Endothelial cell of umbilical vein (primary cell): Measurements from ENCODE around the gene AQP7. TPM values are rescaled to one million over a fixed set of nuclear protein-coding genes. Genes with fewer than 3 reads are reported as not detected.

ENCODE experiments used
- BruUV-seq: library from RNA; stranded (reverse); fragments of 400-500 nt; replicated peaks from 2 replicates; lab custom pipeline; 2021; lab: Mats Ljungman, UMichigan
- CTCF ChIA-PET: fragments of 300-600, 350-600 bp; sonication (Branson Sonifier 250); formaldehyde crosslinking; loops from one replicate; lab custom pipeline; 2021; ENCODE audit warnings: antibody characterized with exemption, inconsistent platforms; lab: Charles Lee
- POLR2A ChIA-PET: fragments of 300-600, 350-600 bp; sonication (Branson Sonifier 250); formaldehyde crosslinking; loops from one replicate; lab custom pipeline; 2021; ENCODE audit warnings: antibody characterized with exemption, inconsistent platforms; lab: Charles Lee
- DNase-seq: peaks from one replicate; pipeline ENCODE4 v3.0.0-alpha.2; 2011; ENCODE audit warnings: low read depth, low spot score
- FAIRE-seq: peaks from 2 replicates; lab custom pipeline; 2011; peaks lifted over from hg19 to GRCh38; lab: Jason Lieb, UNC
- H2AFZ ChIP-seq: 2 replicates; pipeline ENCODE4 v1.6.0; 2012; ENCODE audit warnings: low read depth, low read length, control low read depth, inconsistent platforms
- H3K27ac ChIP-seq: 2 replicates; pipeline ENCODE4 v1.5.1; 2011; ENCODE audit warnings: low read depth, mild to moderate bottlenecking, control low read depth, low read length, moderate library complexity; ENCODE audit not compliant: insufficient read depth
- H3K27me3 ChIP-seq, 2 experiments: 2 replicates each; pipeline versions ENCODE4 v1.6.0 to v1.6.1; 2011; ENCODE audit warnings: low read length in 2 of 2, mixed read lengths in 1 of 2; ENCODE audit not compliant: control insufficient read depth in 2 of 2, insufficient read depth in 2 of 2
- H3K36me3 ChIP-seq, 2 experiments: 2 replicates in 1 of 2; 3 replicates in 1 of 2; pipeline ENCODE4 v1.5.1; 2011; ENCODE audit warnings: low read length in 2 of 2, mild to moderate bottlenecking in 1 of 2, moderate library complexity in 1 of 2; ENCODE audit not compliant: control insufficient read depth in 2 of 2, insufficient read depth in 2 of 2; ENCODE audit errors: extremely low read depth in 1 of 2
- H3K4me1 ChIP-seq: 3 replicates; pipeline ENCODE4 v1.5.1; 2011; ENCODE audit warnings: mild to moderate bottlenecking, low read length; ENCODE audit not compliant: control insufficient read depth, insufficient read depth; ENCODE audit errors: extremely low read depth
- H3K4me2 ChIP-seq: 2 replicates; pipeline ENCODE4 v1.6.1; 2011; ENCODE audit warnings: low read length, control low read depth, mixed read lengths; ENCODE audit not compliant: insufficient read depth
- H3K4me3 ChIP-seq, 3 experiments: fragments of 200-600 bp in 1 of 3; sonication (generic), shearing (Covaris generic) in 1 of 3; replicated peaks in 1 of 3; 2 replicates each; pipeline ENCODE4 v1.5.1; 2011 to 2016; ENCODE audit warnings: control low read depth in 3 of 3, low read length in 3 of 3, mild to moderate bottlenecking in 2 of 3, inconsistent platforms in 1 of 3, low read depth in 1 of 3, moderate library complexity in 1 of 3; ENCODE audit not compliant: insufficient read depth in 1 of 3
- H3K79me2 ChIP-seq: 2 replicates; pipeline ENCODE4 v1.6.0; 2012; ENCODE audit warnings: low read length, inconsistent platforms; ENCODE audit not compliant: control insufficient read depth, insufficient read depth
- H3K9ac ChIP-seq: replicated peaks from 2 replicates; pipeline ENCODE3; 2011; ENCODE audit warnings: low read length, control low read depth; ENCODE audit not compliant: insufficient read depth; ENCODE audit errors: extremely low read depth
- H3K9me1 ChIP-seq: replicated peaks from 3 replicates; pipeline ENCODE4 v1.6.0; 2011; ENCODE audit warnings: mild to moderate bottlenecking, low read length; ENCODE audit not compliant: control insufficient read depth, insufficient read depth; ENCODE audit errors: extremely low read depth
- H3K9me3 ChIP-seq: replicated peaks from 2 replicates; pipeline ENCODE4 v1.5.1; 2012; ENCODE audit warnings: low read length, inconsistent platforms; ENCODE audit not compliant: control insufficient read depth, insufficient read depth
- H4K20me1 ChIP-seq: replicated peaks from 2 replicates; pipeline ENCODE3; 2011; ENCODE audit warnings: mild to moderate bottlenecking, low read length; ENCODE audit not compliant: control insufficient read depth, insufficient read depth; ENCODE audit errors: extremely low read depth
- CTCF ChIP-seq, 2 donors: IDR thresholded peaks; 1 replicate in 1 of 2; 2 replicates in 1 of 2; pipeline ENCODE4 v1.5.1; 2011; ENCODE audit warnings: low read length in 2 of 2, mild to moderate bottlenecking in 2 of 2, moderate library complexity in 2 of 2, control low read depth in 1 of 2, inconsistent platforms in 1 of 2, low read depth in 1 of 2; ENCODE audit not compliant: insufficient read depth in 1 of 2; ENCODE audit errors: extremely low read depth in 1 of 2
- FOS ChIP-seq: IDR thresholded peaks from 2 replicates; pipeline ENCODE4 v1.6.1; 2011; ENCODE audit warnings: mild to moderate bottlenecking, low read length, moderate library complexity, borderline replicate concordance; ENCODE audit not compliant: insufficient read depth
- GATA2 ChIP-seq: IDR thresholded peaks from 2 replicates; pipeline ENCODE4 v1.7.0; 2011; ENCODE audit warnings: low read depth, mild to moderate bottlenecking, moderate library complexity, mixed read lengths, low read length; ENCODE audit not compliant: insufficient read length, insufficient read depth
- JUN ChIP-seq: IDR thresholded peaks from 2 replicates; pipeline ENCODE4 v1.6.1; 2011; ENCODE audit warnings: borderline replicate concordance, low read depth; ENCODE audit not compliant: insufficient read length, insufficient read depth
- MAX ChIP-seq: IDR thresholded peaks from 2 replicates; pipeline ENCODE4 v1.6.1; 2011; ENCODE audit not compliant: insufficient read depth, insufficient read length
- MYC ChIP-seq: IDR thresholded peaks from one replicate; pipeline ENCODE4 v1.6.1; 2011; ENCODE audit warnings: mild to moderate bottlenecking, low read depth, low read length
- POLR2A ChIP-seq: IDR thresholded peaks from 2 replicates; pipeline ENCODE4 v1.6.1; 2012; ENCODE audit warnings: low read depth, mild to moderate bottlenecking, control low read depth, low read length
- POLR2AphosphoS5 ChIP-seq: IDR thresholded peaks from 2 replicates; pipeline ENCODE4 v1.6.1; 2012; ENCODE audit warnings: low read depth, mild to moderate bottlenecking, control low read depth, low read length, moderate library complexity; ENCODE audit not compliant: insufficient read depth
- dilution Hi-C: fragments of 300-500 bp; cut with MboI; formaldehyde crosslinking; loops from one replicate; pipeline ENCODE4 v1.15.0; 2019; ENCODE audit warnings: low sequenced_read_pairs; ENCODE audit not compliant: extremely low pct_ligation_motif_present
- intact Hi-C: fragments of 100-400 bp; cut with micrococcal nuclease; formaldehyde crosslinking; loops from one replicate; pipeline ENCODE4 v1.10.0; 2022
- polyA plus RNA-seq, 4 experiments: library from polyadenylated mRNA; depleted of rRNA in 3 of 4; stranded (reverse) in 3 of 4; unstranded in 1 of 4; fragments of >200 nt; gene quantifications; 2 replicates each; pipeline versions ENCODE4 v1.2.1 to v1.2.3, GENCODE V29; 2011 to 2012; ENCODE audit warnings: missing spikeins in 1 of 4
- total RNA-seq: library from RNA; stranded (reverse); gene quantifications from 2 replicates; pipeline ENCODE4 v1.2.3, GENCODE V29; 2021

AQP7 gene
- total and polyA plus RNA-seq, 2 donors (not counting 3 experiments of a cell fraction or from before 2014, with no cell fraction given) = 3.7 TPM; not detected in 1

DNA sequence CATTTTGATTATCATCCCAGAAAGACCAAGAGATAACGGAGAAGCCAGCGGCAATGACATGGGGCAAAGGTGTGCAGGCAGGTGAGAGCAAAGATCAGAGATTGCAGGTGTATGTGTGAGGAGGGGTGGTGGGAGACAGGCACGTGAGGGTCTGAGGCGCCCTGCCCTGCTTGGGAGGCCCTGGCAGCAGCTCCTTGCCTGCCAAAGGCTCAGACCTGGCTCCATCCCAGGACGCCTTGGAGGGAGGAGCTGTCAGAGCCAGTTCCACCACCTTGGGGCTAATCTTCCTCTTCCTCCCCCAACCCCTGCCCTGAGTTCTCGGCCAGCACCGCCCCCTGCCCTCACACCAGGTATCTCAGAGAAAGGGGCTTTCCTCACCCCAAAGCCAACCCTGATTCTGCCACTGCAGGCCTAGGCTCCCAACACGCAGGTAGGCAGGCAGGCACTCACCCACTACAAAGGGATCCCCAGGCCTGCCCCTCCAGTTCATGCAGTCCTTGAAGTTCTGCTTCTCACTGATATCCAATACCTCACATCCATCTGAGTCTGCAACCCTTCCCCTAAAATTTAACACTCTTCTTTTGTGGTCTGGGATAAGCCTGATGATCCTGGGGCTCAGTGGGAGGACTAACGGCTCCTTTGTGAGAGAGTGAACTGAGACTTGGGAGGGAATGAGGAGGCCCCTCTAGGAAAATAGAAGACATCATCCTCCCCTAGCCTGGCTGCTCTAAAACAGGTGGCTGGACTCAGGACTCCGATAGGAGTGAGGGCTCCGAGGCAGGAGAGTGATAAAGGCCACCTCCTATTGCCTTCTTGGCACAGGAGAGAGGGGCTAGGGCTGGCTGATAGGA lies 43.2 kb upstream of the AQP7 start:
- dilution Hi-C loops = no loop called here
- Histone ChIP-seq H4K20me1 (no peaks in the 10 kb centered on the region), H3K9me1 (no peaks in the 10 kb centered on the region), H3K4me3 (no peak overlapping the region), H3K9me3 (no peaks in the 10 kb centered on the region), H3K9ac (no peak overlapping the region), H3K36me3 (no peaks in the 10 kb centered on the region), H3K79me2 (no peaks in the 10 kb centered on the region), H3K27ac (no peak overlapping the region), H3K27me3 (peaks cover 0 to 2% of the 10 kb centered on the region in 2 experiments), H3K4me1 (peaks cover 3% of the 10 kb centered on the region), H2AFZ (no peak overlapping the region), H3K4me2 (no peak overlapping the region)
- DNase-seq (no peak), FAIRE-seq (no peak)
- intact Hi-C loops = no loop called here
- no TSS peak for BruUV-seq
- TF ChIP-seq FOS = no peak
- no peak for TF ChIP-seq POLR2A
- TF ChIP-seq GATA2 = no peak
- TF ChIP-seq MAX = no peak
- POLR2A ChIA-PET = no interaction called here
- CTCF ChIA-PET = no interaction called here

DNA sequence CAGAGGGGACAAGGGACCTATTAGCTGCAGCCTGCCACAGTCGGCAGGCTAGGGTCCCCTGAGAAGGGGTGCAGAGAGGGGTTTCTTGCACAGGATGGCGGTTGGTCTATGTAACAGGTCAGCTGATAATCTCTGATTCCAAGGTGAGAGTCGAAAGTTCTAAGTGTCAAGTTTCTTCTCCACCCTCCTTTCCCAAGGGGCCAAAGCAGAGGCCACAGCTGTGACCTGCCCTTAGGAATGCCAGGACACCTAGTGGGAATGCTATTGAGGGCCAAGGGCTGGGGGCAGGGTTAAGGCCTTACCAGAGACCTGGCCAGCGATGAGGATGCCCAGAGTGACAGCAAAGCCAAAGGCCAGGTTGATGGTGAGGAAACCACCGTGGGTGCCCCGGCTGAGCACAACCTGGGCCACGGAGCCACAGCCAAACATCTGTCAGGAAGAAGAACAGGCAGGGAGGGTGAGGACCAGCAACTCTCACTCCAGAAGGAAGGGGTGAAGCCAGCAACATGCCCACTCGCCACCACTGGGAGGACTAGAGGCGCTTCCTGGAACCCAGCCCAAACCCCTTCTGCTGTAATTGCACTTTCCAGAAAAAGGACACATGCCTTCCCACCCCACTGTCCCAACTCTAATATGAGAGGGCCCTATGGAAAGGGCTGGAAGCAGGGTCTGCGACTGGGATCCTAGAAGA lies 41.2 kb upstream of the AQP7 start:
- Histone ChIP-seq H3K9ac (no peak overlapping the region), H3K4me1 (peaks cover 7% of the 10 kb centered on the region), H3K4me3 (no peak overlapping the region), H3K79me2 (no peaks in the 10 kb centered on the region), H3K27ac (no peak overlapping the region), H4K20me1 (no peaks in the 10 kb centered on the region), H3K9me1 (no peaks in the 10 kb centered on the region), H3K36me3 (no peaks in the 10 kb centered on the region), H3K4me2 (no peak overlapping the region), H3K27me3 (peaks cover 0 to 2% of the 10 kb centered on the region in 2 experiments), H2AFZ (no peak overlapping the region), H3K9me3 (no peaks in the 10 kb centered on the region)
- ChIA-PET CTCF (interaction anchor here (0.8 to 5.9 kb wide), 4 partner anchors 8 to 69 kb away, joined by 3 to 57 read pairs (median 10); no protein-coding TSS in a partner anchor), POLR2A (no interaction called here)
- FAIRE-seq = no peak
- no peak for DNase-seq
- intact Hi-C loops = no loop called here
- BruUV-seq = no TSS peak
- dilution Hi-C loops = no loop called here
- TF ChIP-seq JUN (no peak), MAX (no peak), POLR2AphosphoS5 (no peak), MYC (no peak), POLR2A (no peak), CTCF (IDR thresholded peaks at IDR 0.05; ENCODE audit: extremely low read depth in 1 of 2, insufficient read depth in 1 of 2, low read depth in 1 of 2, low read length in 2 of 2) (no peak), GATA2 (no peak), FOS (no peak)
